Osteoblast (primary cell): ENCODE data around the gene NVL. TPM values are rescaled to one million over a fixed set of nuclear protein-coding genes. Genes with fewer than 3 reads are reported as not detected.

Experiments used
- DNase-seq: peaks from one replicate; pipeline ENCODE4 v3.0.0; 2011; ENCODE audit warnings: low spot score, mixed read lengths; ENCODE audit not compliant: insufficient read length; ENCODE audit errors: missing footprints
- H2AFZ ChIP-seq: 2 replicates; pipeline ENCODE4 v1.6.0; 2011; ENCODE audit warnings: mild to moderate bottlenecking, low read length
- H3K27ac ChIP-seq: 2 replicates; pipeline ENCODE4 v1.5.1; 2011; ENCODE audit warnings: mild to moderate bottlenecking, low read depth, low read length, moderate library complexity
- H3K27me3 ChIP-seq: 2 replicates; pipeline ENCODE4 v1.6.0; 2012; ENCODE audit warnings: mild to moderate bottlenecking, control low read depth, inconsistent platforms, low read length, moderate library complexity; ENCODE audit not compliant: insufficient read depth
- H3K36me3 ChIP-seq: 2 replicates; pipeline ENCODE4 v1.5.1; 2011; ENCODE audit warnings: mild to moderate bottlenecking, low read length, control low read depth, moderate library complexity; ENCODE audit not compliant: insufficient read depth
- H3K4me1 ChIP-seq: 2 replicates; pipeline ENCODE4 v1.5.1; 2011; ENCODE audit warnings: mild to moderate bottlenecking, low read length, control low read depth, moderate library complexity; ENCODE audit not compliant: insufficient read depth
- H3K4me2 ChIP-seq: 2 replicates; pipeline ENCODE4 v1.6.0; 2011; ENCODE audit warnings: mild to moderate bottlenecking, low read length; ENCODE audit not compliant: insufficient read depth
- H3K4me3 ChIP-seq: fragments of 200-600 bp; sonication (generic); 3 replicates; pipeline ENCODE4 v1.5.1; 2012; ENCODE audit warnings: mild to moderate bottlenecking, low read length, inconsistent platforms; ENCODE audit not compliant: insufficient read depth
- H3K79me2 ChIP-seq: 2 replicates; pipeline ENCODE4 v1.6.0; 2012; ENCODE audit warnings: mild to moderate bottlenecking, low read length, control low read depth, inconsistent platforms; ENCODE audit not compliant: insufficient read depth
- H3K9me3 ChIP-seq: 2 replicates; pipeline ENCODE4 v1.5.1; 2011; ENCODE audit warnings: low read depth, low read length, control low read depth
- H4K20me1 ChIP-seq: 2 replicates; pipeline ENCODE4 v1.6.0; 2012; ENCODE audit warnings: mild to moderate bottlenecking, low read length, control low read depth; ENCODE audit not compliant: insufficient read depth
- CTCF ChIP-seq: IDR thresholded peaks from 2 replicates; pipeline ENCODE4 v1.5.1; 2011; ENCODE audit warnings: mild to moderate bottlenecking, low read depth, low read length, moderate library complexity; ENCODE audit errors: extremely low read depth
- total RNA-seq: library from RNA; depleted of rRNA; stranded (reverse); fragments of >200 nt; gene quantifications from 2 replicates; pipeline ENCODE4 v1.2.3, GENCODE V29; 2012

The NVL gene
- total RNA-seq, 1 donor, result 20.6 TPM

GRCh38 chr1:224373008-224373590 is 43.1 kb upstream of the NVL start:
- Histone ChIP-seq H3K36me3 (peaks cover 57% of the 10 kb centered on the region), H3K9me3 (no peaks in the 10 kb centered on the region), H3K79me2 (peaks cover 15% of the 10 kb centered on the region), H3K4me2 (no peak overlapping the region), H3K4me1 (peaks cover 25% of the 10 kb centered on the region), H2AFZ (no peak overlapping the region), H3K27me3 (no peaks in the 10 kb centered on the region), H3K27ac (no peak overlapping the region), H3K4me3 (no peak overlapping the region), H4K20me1 (peaks cover 9% of the 10 kb centered on the region)
- no peak for DNase-seq
- TF ChIP-seq CTCF, result no peak

GRCh38 chr1:224368409-224368808 is 38.4 kb upstream of the NVL start:
- Histone ChIP-seq H3K79me2 (peaks cover 34% of the 10 kb centered on the region), H3K27me3 (no peaks in the 10 kb centered on the region), H3K9me3 (no peaks in the 10 kb centered on the region), H2AFZ (no peak overlapping the region), H3K4me2 (no peak overlapping the region), H4K20me1 (peaks cover 3% of the 10 kb centered on the region), H3K4me3 (no peak overlapping the region), H3K36me3 (peaks cover 64% of the 10 kb centered on the region), H3K4me1 (no peaks in the 10 kb centered on the region), H3K27ac (no peak overlapping the region)
- DNase-seq, result no peak
- no peak for TF ChIP-seq CTCF

GRCh38 chr1:224359207-224359606 is 29.2 kb upstream of the NVL start:
- Histone ChIP-seq H3K9me3 (no peaks in the 10 kb centered on the region), H4K20me1 (peaks cover 15% of the 10 kb centered on the region), H3K4me3 (no peak overlapping the region), H3K4me2 (no peak overlapping the region), H2AFZ (no peak overlapping the region), H3K36me3 (peaks cover 4% of the 10 kb centered on the region), H3K27ac (no peak overlapping the region), H3K4me1 (peaks cover 11% of the 10 kb centered on the region), H3K79me2 (peaks cover 67% of the 10 kb centered on the region), H3K27me3 (no peaks in the 10 kb centered on the region)
- no peak for DNase-seq
- TF ChIP-seq CTCF, result no peak

- H3K27me3 ChIP-seq, result no peaks in the 10 kb centered on the region
- H3K27ac ChIP-seq, result peak overlapping the region; percentile 60
- no peaks in the 10 kb centered on the region for H3K9me3 ChIP-seq
- H3K4me1 ChIP-seq, result peaks cover 11% of the 10 kb centered on the region
- H3K36me3 ChIP-seq, result no peaks in the 10 kb centered on the region
- H2AFZ ChIP-seq, result no peak overlapping the region
- peaks cover 12% of the 10 kb centered on the region for H4K20me1 ChIP-seq
- peak overlapping the region; percentile 89 for H3K4me2 ChIP-seq
- peak overlapping the region; percentile 97 for H3K4me3 ChIP-seq
- H3K79me2 ChIP-seq, result peaks cover 57% of the 10 kb centered on the region
- TF ChIP-seq CTCF, result no peak
- DNase-seq, result no peak
These were observed 28.3 kb upstream of the NVL start for GRCh38 chr1:224358237-224358636.
